Endothelial cell of hepatic sinusoid (primary cell): ENCODE results near the gene LSS.
"Not testable (repeated sequence)": the region's sequence is repeated elsewhere in the genome, so short reads cannot be mapped to it uniquely, and the experiment has no call there.

Experiments used
- in situ Hi-C: cut with HindIII; loops from 2 replicates; pipeline ENCODE4 v1.10.0; 2017; ENCODE audit warnings: low sequenced_read_pairs

The LSS gene

DNA sequence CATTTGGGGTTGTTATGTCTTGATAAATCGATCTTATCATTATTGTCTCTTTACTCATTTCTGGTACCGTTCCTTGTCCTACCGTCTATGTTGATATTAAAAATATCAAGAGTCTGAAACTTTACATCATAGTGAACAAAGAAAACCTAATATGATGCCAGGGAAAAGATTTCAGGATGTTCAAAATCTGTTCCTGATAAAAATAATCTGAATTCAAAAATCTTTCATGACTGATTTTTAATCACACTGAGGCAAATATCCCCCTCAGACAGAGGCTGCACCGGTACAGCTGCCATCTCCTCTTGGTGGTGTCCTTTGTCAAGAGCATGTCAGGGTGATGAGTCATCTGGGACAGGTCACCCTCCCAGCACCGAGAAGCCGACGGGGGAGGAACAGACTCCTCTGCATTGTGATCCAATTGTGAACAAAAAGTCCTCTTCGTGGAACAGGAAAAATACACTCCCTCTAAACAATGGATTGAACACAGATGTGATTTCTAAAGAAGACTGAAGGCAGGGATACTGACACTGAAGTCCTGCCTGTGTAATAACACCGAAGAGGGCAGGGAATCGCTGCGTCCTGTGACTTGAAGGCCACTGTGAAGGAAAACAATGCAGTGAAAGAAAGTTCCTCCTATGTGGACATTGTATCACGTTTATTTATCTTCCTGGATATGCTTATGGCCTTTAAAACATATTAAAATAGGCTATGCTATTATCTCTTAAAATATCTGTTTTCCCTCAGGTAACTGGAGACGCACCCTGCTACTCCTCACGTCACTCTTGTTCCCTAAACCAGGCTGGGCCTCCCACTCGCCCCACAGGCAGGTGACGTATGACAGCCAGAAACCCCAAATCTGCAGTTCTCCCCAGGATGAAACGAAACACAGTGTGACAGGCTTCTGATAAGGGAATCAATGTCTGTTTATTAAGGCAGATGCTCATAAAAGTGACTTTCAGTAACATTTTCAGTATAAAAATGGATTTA is 40.1 kb downstream of the LSS start:
- in situ Hi-C loops, result no loop called here

DNA sequence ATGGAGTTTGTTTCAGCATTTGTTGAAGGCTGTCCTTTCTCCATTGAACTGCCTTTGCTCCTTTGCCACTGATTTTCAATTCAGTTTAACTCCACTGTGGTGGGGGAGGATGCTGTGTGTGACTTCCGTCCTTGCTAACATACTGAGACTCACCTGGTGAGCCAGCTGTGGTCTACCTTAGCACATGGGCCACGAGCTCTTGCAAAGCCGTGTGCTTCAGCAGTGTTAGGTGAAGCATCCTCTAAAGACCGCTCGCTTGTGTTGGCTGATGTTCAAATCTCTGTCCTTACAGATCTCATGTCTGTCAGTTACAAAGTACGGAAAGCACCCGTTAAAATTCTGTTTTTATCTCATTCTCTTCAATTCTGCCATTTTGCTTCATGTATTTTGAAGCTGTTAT is 40.8 kb downstream of the LSS start:
- in situ Hi-C loops, result no loop called here

DNA sequence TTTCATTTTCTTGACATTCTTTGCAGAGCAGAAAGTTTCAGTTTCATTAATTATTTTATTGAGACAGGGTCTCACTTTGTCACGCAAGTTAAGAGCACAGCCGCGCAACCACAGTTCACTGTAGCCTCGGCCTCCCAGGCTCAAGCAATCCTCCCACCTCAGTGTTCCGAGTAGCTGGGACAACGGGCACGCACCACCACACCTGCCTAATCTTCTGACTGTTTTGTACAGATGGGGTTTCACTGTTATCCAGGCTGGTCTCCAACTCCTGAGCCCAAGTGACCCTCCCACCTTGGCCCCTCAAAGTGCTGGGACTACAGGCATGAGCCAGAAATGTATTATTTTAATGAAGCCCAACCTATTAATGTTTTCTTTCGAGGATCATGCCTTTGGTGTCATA is 41.3 kb downstream of the LSS start:
- in situ Hi-C loops, result no loop called here

DNA sequence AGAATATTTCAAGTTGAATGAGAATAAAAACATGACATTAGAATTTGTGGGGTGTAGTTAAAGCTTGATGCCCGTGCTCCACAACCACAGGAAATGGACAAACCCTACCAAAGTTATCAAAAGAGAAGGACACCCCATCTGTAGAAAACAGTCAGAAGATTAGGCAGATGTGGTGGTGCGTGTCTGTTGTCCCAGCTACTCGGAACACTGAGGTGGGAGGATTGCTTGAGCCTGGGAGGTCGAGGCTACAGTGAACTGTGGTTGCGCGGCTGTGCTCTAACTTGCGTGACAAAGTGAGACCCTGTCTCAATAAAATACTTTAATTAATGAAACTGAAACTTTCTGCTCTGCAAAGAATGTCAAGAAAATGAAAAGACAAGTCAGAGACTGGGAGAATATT is 42.9 kb downstream of the LSS start:
- in situ Hi-C loops, result no loop called here

DNA sequence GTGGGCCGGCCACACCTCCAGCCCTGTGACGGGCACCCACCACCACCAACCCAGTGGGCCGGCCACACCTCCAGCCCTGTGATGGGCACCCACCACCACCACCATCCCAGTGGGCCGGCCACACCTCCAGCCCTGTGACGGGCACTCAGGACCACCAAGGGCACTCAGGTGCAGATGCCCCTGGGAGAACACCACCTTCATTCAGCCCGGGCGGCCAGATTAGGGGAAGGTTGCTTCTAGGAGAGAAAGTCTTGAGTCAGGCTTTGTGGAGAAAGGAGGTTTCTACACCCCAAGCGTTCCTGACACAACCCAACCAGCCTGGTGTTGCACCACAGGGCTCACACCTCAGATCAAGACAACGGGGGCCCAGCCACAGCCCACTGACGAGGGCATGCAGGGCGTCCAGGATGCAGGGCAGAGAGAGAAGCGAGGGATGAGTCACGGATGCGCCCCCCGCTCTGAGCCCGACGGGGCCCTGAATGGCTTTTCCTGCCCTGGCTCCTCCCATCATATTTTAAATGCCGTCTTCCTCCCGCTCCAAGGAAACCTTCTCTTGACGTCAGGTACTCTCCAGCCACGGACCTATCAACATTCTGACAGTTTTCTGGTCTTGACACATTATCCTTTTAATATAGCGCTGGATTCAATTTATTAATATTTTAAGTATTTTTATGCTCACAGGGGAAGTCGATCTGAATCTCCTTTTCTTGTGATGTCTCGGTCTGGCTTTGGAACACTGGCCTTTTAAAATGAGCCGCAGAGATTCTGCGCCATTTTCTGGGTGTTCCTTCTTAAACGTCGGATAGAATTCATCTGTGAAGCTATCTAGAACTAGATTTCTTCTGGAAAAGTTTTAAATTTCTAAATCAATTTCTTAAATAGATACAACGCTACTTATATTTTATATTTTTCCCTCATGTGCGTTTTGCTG is 43.7 kb downstream of the LSS start:
- in situ Hi-C loops, result no loop called here

DNA sequence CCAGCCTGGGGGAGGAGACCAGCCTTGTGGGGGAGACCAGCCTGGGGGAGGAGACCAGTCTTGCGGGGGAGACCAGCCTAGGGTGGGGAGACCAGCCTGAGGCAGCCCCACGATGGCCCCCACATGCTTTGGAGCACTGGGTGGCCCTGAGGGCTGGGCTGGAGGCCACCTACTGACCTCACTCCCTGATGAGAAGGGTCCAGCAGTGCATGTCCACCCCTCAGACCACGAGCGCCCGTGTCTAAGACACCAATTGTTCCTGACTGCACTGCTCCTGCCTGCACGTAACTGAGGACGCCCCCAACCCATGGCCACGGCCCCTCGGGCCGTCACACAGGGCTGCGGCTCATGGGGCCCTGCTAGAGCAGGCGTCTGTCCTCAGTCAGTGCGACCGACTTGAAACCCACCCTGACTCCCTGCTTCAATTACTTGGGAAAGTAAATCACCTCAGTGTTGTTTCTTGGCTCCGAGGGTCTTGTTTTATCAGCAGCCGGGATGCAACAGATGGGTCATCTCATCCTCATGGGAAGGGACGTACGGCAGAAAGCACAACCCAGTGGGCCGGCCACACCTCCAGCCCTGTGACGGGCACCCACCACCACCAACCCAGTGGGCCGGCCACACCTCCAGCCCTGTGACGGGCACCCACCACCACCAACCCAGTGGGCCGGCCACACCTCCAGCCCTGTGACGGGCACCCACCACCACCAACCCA is 44.5 kb downstream of the LSS start, which contains the start of gene SPATC1L:
SPATC1L (minus strand) TSS at position 550 of the 715 bp plus-strand sequence. CDS start 1,643 bp downstream, outside the sequence.
- in situ Hi-C loops, result no loop called here

DNA sequence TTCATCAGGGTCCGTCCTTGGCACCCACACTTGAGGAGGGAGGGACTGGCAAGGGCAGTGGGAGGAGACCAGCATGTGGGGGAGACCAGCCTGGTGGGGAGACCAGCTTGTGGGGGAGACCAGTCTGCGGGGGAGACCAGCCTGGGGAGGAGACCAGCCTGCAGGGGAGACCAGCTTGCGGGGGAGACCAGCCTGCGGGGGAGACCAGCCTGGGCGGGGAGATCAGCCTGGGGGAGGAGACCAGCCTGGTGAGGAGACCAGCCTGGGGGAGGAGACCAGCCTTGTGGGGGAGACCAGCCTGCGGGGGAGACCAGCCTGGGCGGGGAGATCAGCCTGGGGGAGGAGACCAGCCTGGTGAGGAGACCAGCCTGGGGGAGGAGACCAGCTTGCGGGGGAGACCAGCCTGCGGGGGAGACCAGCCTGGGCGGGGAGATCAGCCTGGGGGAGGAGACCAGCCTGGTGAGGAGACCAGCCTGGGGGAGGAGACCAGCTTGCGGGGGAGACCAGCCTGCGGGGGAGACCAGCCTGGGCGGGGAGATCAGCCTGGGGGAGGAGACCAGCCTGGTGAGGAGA is 45.2 kb downstream of the LSS start:
- in situ Hi-C loops, result not testable (repeated sequence)

DNA sequence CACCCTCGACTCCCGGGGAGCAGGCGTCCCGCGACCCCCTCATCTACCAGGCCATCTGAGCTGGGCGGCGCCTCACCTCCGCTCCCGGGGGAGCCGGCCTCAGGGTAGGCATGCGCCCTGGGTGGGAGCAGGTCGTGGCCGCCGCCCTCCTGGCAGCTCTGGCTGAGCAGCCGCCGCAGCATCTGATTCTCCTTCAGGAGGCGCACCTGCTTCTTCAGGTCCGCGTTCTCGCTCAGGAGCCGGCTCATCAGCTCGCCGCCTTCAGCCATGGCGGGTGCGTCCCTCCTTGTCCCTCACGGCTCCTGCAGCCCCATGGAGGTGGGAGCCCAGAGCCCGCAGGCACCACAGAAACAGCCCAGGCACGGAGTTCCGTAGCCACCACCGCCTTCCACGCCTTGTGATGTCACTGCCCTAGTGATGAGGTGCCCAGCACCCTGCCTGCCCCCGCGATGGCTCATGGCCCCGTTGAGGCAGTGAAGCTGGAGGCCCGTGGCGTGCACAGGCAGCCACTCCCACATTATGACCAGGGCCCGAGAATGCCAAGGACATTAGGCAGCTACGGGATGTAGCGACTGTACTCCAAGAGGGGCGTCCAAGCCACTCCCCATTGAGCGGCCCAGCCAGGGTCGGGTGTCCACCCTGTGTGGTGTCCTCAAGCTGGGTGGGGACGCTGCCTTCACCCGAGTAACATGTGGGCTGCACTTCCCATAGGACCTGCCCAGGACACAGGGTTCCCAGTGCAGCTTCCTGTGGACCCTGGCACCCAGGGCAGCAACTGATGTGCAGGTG is 45.8 kb downstream of the LSS start:
- in situ Hi-C loops, result no loop called here

DNA sequence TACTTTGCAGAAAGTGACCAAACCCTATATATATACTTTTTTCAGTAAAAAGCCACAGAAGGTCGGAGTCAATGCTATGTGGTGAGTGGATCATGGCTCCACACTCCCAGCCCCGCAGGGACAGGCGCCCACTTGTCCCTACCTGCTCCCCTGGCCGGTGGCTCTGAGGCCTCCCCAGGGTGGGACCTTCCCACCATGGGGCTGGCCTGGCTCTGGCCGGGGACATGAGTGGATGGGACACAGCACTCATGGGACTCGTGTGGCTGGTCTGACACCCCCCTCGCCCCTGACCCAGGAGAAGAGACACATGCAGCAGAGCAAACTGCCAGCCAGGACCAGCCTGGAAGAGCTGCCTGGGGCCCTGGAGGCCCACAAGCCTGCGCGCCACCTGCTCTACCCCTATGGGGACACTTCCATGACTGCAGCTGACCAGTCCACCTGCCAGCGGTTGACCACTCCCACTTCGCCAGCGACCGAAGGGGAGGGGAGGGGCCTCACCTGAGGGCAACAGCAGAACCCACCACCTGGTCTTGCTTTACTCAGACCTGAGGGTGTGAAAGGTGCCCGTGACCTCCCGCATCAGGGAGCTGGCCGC is 46.5 kb downstream of the LSS start:
- in situ Hi-C loops, result no loop called here

DNA sequence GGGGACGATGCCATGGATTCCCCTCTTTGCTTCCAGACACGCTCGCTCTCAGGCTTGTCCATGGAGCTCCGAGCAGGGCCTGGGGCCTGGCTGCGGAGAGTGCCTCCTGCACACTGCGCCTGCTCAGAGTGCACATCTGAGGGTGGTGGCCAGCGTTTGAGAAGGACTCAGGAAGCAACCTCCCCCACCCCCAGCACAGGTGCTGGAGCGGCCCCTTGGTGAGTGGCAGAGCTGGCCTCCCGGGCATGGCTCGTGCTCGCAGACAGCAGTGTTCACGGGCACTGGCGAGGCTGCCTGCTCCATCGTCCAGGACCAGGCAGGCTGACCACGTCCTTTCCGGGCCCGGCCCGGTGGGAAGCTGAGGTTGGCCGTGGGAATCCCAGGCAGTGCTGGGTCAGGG is 47.1 kb downstream of the LSS start:
- in situ Hi-C loops, result no loop called here

DNA sequence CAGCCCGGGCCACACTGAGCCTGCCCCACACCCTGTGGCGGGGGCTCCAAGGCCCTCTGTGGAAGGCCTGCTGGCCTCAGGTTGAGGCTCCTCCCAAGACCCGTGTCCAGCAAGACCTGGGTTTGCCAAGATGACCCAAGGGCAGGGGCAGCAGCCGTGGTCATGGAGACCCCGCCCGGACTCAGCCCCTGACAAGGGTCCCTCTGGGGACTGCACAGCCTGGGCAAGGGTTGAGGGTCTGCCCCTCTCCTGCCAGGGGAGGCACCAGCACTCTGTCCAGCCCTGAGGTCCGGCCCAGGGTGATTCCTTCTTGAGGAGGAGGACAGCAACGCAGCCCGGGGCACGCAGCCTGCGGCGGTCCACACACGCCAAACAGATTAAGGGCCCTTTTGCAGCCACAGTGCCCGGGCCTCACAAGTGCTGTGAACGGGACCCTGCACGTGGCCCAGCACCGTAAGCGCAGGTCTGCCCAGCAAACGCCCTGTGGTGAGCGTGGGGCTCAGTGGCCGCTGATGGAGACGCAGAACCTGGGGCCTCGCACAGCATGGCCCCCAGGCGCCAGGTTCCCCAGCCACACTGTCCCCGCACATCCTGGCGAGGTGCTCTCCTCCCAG is 47.7 kb downstream of the LSS start:
- in situ Hi-C loops, result no loop called here

DNA sequence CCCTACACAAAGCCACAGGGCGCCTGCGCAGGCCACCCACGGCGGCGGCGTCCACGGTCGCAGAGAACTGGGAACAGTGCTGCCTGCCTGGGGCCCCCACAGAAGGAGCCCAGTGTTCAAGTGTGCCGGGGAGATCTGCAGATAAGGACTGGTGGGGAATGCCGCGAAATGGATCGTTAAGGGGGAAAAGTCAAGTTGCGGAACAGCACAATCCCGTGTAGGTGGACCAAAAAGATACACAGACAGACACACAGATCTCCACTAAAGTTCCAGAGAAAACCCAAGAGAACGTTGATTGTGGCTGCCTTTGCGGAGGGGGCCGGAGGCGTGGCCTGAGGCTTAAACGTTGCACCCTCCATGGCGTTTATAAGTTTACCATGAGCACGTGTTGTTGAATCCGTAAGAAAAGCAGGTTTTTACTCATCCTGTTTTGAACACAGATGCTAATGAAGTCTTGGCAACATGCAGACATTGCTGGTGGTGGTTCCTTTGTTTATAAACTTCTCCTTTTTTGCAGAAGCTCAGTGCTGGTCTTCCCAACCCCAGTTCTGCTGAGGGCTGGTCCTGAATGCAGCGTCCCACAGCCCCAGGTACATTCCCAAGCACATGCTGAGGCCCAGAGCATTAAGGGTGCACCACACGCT is 48.4 kb downstream of the LSS start:
- in situ Hi-C loops, result no loop called here

DNA sequence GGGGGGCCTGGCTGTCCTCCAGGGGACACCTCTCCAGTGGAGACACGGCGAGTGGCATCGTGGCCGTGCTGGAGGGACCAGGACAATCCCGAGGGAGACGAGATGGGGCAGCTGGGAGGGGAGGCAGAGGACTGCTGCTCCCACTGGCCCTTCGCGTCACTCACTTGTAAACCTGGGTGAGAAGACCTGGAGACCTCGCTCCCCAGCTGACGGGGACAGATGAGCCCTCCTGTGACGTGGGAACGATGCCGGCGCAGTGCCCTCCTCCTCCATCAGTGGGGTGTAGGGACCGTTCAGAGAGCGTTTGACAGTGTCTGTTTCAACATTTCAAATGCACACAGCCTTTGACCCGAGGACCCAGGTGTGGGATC is 48.9 kb downstream of the LSS start:
- in situ Hi-C loops, result no loop called here

DNA sequence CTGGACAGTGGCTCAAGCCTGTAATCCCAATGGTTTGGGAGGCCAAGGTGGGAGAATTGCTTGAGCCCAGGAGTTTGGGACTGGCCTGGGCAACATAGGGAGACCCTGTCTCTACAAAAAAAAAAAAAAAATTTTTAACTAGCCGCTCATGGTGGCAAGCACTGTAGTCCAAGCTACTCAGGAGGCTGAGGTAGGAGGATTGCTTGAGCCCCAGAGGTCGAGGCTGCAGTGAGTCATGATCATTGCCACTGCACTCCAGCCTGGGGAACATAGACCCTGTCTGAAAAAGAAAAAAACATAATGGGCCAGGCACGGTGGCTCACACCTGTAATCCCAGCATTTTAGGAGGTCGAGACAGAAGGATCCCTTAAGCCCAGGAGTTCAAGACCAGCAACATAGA is 49.6 kb downstream of the LSS start:
- in situ Hi-C loops, result no loop called here

DNA sequence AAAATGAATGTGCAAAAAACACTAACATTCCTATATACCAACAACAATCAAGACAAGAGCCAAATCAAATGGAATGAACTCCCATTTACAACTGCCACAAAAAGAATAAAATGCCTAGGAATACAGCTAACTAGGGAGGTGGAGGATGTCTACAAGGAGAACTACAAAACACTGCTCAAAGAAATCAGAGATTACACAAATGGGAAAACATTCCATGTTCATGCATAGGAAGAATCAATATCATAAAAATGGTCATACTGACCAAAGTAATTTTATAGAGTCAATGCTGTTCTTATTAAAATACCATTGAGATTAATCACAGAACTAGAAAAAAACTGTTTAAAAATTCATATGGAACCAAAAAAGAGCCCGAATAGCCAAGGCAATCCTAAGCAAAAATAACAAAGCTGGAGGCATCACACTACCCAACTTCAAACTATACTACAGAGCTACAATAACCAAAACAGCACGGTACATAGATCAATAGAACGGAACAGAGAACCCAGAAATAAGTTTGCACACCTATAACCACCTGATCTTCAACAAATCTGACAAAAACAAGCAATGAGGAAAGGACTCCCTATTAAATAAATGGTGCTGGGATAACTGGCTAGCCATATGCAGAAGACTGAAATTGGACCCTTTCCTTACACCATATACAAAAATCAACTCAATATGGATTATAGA is 52.0 kb downstream of the LSS start:
- in situ Hi-C loops, result not testable (repeated sequence)

DNA sequence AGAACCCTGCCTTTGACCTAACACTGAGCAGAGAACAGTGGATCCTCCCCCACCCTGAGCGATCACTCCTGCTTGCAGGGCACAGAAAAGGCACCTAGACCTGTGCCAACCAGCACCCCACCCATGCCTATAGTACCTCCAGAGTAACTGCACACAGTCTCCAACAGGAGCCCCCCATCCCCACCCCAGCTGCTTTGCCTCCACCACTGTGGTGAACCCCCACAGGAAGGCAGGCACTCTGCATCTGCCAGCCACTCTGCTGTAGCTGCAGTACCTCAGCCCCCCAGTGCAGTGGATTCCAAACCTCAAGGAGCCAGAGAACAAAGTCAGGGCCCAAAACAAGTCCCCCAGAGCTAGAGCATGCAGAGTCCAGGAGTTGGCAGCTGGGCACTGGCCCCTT is 55.0 kb downstream of the LSS start:
- in situ Hi-C loops, result no loop called here

DNA sequence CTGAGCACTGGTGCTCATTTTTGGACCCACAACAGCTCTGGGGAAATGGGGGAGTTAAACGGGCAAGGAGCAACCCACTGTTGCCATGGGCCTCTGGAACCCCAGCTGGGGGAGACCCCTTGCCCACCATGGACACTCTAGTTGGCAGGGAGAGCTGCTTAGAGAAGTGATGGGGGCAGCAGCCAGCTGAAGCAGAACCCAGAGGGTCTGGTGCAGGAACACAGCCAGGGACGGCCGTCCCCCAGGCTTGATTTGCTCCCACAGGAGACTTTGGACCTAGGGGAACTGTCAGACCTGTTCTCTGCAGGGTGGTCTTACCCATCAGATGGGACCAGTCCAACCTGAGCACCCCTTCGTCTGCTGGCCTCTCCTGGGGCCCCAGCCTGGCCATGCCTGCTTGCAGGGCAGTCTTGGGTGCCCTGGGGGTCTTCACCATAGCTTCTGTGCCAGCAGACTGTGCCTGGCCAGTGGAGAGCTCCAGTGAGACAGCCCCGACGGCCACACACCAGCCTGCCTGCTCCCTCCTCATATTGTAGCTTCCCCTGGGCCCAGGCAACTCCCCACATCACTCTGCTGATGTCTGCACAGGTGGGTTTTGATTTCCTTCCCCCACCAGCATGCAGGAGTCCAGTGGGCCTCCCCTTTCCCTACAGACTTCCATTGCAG is 55.6 kb downstream of the LSS start:
- in situ Hi-C loops, result no loop called here
